ENCODE results near the gene MN1.

DNA sequence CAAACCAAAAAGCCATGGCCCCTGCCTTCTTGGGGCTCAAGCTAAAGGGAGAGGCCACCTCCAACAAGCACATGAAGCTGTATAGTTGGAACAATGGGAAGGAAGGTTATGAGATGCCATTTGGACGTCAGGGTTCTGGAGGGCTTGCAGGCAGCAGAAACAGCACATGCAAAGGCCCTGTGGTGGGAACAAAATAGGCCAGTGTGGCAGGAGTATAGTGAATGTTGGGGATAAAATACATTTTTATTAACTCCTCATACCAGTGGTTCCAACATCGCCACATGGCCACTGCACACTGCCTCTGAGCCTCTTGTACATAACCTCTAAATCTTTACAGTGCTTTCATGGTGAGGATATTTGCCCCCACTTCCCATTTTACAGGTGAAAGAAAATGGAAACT is 32.2 kb upstream of the MN1 start:
- no peak for TF ChIP-seq CTCF (conservative IDR thresholded peaks at IDR 0.05)
- TF ChIP-seq EZH2 (IDR thresholded peaks at IDR 0.05; ENCODE audit: low read depth), result no peak

All from PC-9 (cell line).